AML-193 (cell line): ENCODE measurements around the gene CPA4.

Experiments
- DNase-seq, 2 experiments: peaks; one replicate each; lab custom pipeline; 2025; lab: John Stamatoyannopoulos, UW

CPA4 gene

DNA sequence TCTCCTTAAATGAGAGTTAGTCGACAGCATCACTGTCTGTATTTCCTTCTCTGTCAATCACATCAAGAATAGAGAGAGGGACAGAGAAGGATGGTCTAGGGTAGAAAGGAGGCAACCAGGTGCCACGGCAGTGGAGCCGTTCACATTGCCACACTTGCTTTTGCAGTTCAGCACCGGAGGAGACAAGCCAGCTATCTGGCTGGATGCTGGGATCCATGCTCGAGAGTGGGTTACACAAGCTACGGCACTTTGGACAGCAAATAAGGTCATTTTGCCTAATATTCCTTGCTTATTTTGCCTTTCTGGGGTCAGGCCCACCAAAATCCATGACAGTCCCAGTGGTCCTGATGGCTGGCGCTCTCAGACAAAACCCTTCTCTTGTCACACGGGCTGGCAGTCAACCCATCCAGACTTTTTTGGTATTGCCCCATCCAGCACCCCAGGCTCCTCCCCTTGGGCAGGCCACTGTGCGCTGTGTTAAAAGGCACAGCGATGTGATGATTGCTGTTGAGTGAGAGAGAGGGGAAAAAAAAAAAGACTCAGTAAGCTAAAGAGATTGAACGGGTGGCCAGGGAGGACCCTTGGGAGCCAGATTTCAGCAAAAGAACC, 17.9 kb upstream of the CPA4 start:
- DNase-seq = no peak

DNA sequence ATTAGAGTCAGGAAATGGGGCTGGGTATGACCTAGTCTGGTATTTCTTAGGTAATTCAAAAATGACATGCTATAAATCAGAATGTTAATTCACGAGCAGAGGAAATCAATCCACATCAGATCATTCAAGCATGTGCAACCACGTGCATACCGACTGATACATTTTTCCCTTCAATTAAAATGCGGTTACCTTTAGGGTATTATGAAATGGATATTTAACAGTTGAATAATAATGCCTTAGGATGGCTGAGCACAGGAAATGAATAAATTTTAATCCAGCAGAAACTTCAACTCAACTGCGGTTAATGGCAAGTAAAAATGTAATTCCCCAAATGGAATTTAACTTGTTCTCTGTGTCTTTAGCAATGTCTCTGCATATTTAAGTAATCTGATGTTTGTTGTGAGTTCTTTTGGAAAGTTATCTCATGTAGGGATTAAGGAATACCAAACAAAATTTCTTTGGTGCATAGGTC, 17.1 kb upstream of the CPA4 start:
- no peak for DNase-seq

DNA sequence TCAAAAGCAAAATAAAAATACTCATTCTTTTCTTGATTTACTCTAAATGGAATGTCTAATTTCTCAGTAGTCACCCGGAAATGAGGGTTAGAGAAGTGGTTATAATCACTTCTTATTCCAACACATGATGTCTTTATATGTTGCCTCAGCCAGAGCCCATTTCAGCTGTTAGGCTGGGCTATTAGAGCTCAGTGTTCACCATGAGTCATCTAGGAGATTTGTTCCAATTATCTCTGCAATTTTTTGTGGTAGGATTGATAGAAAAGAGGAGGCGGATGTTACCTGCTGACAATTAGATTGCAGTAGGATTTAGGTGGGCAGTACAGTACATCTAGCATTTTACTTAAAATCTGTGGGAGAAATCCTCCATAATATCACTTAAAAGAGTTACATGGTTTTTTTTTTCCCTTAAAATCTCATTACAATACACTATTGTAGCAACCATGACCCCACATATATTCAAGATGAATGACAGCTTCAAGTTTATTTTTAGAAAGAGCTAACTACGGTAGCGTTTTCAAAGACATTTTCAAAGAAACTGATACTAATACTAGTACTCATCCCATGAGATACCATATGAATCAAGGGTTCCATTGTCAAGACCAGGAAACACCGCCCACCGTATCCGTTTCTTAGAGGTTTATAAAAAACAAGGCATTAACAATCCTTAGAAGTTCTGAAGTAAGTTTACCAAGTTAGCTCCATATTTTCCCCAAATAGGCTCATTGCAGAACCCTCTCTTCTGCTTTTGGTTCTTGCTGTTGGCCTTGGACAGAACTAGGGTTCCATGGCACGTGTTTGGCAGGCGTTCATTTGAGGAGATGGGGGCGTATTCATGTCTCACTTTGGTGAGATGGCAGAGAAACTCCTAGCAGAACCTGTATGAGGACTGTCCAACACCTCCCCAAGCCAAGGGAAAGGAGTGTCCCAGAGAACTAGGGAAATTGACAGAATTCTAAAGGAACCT, 15.9 kb upstream of the CPA4 start:
- no peak for DNase-seq

DNA sequence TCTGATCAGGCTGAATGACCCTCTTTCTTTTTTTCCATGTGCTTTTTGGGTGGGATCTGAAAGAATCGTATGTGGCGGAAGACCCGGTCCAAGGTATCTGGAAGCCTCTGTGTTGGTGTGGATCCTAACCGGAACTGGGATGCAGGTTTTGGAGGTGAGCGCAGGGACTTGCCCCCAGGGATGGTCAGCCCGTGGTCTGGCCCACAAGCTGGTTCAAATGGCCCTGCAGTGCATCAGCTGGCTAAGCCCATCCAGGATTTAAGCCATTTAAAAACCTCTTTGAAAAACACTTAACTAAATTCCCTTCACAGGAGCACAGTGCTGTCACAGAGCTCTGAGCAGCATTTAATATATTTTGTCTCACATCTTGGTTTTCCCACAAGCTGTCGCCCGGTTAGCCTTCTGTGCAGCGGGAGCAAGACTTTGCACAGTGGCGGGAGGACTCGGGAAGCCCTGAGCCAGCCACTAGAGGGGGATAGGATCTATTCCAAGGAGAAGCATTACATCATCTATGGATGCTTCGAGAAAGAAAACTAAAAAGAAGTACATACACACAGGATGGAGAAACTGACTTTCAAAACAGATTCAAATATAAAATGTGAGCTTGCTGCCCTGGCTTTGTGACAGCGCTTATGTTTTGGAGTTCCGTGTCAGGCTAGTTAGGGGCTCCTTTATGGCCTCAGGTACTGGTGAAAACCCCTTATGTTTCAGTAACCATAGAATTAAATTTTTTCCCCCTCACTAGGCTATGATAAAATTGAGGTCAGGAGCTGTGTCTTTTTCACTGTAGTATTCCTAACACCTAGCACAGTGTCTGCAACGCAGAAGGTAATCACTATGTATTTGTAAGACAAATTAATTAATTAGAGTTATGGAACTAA, 15.0 kb upstream of the CPA4 start:
- peak in 1 of 2 experiments; percentile 1 for DNase-seq

DNA sequence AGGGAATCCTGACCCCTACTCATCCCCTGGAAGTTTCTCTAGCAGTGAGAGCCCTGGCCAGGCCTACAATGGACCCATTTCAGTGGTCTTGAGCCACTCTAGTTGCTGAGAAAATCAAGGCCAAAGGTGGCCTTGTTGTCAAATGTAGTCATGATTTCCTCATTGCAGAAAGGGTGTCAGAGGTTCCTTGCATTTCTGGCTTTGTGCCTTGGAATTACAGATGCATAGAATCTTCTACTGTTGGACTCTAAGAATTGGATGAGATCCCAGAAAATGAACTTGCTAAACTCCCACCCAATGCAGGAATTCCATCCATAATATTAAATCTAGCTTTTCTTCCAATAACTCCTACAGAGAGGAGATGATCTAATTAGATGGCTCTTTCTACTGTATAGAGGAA, 14.1 kb upstream of the CPA4 start:
- no peak for DNase-seq

DNA sequence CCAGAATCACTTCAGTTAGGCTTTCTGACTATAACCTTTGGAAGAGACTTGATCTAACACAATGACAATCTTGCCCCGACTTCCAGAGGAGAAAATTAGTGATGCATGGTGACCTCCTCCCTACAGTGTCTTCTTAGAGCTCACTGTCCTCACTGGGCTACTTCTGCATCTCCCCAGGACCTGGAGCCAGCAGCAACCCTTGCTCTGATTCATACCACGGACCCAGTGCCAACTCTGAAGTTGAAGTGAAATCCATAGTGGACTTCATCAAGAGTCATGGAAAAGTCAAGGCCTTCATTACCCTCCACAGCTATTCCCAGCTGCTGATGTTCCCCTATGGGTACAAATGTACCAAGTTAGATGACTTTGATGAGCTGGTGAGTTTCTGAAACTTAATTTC, 13.7 kb upstream of the CPA4 start:
- DNase-seq = no peak

DNA sequence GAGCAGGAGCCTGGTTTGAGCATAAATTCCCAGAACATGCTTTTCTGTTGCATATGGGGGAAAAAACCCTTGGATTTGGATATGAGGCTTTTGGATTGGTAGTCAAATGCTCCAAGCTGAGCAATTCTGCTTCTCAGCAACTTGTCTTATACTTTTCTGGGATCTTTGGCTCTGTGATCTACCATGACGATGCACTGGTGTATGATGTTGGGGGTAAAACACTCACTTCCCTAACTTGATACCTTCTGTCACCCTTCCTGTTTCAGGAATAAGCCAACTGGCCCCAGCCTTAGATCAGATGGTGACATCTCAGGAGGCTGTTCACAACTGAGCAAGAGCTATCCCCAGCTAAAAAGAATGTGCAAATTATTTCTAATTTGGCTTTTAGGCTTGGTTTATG, 13.1 kb upstream of the CPA4 start:
- DNase-seq = no peak

DNA sequence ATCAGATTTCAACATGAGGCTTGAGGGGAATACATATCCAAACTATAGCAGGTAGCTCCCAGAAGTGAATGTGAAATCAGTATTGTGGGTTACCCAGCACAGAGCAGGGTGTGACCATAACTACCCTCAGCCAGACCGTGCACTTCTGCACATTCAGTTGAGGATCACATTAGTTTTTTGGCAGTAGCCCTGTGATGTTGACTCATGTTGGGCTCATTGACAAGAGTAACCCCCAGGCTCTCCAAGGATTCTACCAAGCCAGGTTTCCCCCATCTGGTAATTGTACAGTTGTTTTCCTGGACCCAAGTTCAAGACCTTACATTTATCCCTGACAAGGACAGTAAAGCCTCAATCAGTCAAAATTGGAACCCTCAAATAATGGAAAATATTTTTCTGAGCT, 11.7 kb upstream of the CPA4 start:
- no peak for DNase-seq

DNA sequence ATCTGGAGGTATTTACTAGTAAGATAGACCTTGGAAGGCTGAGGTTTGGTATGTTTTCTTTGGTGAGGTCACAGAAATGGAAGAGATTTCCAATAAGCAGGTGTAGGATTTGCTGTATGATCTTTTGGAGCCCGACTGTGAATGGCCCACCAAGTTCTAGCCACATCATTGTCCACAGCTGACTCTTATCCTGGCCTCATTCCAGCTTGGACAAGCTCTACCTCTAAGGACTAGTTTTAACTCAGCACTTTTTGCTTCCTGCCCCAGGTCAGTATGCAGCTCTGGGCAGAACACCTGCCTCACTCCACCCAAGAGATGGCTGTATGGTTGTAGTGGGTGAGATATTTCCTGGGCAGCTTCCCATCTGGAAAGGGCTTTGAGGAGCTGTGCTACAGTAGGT, 6.1 kb upstream of the CPA4 start:
- no peak for DNase-seq

DNA sequence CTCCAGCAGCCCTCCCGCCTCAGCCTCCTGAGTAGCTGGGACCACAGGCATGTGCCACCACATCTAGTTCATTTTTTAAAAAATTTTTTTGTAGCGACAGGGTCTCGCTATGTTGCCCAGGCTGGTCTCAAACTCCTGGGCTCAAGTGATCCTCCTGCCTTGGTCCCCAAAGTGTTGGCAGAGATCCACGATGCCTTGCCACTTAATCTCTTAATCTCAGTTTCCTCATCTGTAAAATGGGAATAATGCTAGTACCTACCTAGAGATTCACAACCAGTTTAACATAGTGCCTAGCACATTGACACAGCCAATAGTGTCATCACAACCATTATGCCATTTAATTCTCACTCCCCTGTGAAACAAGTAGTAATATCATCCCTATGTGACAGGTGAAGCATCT, 4.8 kb upstream of the CPA4 start:
- no peak for DNase-seq

DNA sequence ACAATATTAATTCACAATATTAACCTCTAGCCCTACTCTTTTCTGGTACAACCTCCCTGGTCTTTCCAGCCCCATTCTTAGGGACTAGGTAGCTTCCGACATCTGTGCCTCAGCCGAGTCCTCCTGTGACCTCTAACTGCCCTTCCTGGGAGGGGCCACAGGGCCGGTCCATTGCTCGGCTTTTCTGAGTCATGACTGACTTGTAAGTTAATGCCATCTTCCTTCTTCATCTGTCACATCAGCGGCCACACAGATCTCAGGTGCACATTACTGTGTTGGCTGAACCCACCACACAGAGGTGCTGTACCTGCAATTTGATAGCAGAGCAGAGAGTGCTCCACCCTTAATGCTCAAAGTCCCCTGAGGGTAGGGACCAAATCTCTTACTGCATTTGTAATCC, 4.1 kb upstream of the CPA4 start:
- no peak for DNase-seq

DNA sequence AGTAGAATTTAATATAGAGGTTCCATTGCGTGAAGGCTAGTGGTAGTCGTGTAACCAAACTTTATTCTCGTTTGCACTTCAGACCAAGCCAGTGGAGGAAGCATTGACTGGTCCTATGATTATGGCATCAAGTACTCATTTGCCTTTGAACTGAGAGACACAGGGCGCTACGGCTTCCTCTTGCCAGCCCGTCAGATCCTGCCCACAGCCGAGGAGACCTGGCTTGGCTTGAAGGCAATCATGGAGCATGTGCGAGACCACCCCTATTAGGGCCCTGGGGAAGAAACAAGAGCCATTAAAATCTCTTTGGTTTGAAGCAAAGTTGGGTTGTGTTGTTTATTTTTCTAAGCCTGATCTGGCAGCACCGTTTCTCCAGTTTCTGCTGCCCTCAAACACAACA, 3.5 kb upstream of the CPA4 start:
- DNase-seq = no peak

DNA sequence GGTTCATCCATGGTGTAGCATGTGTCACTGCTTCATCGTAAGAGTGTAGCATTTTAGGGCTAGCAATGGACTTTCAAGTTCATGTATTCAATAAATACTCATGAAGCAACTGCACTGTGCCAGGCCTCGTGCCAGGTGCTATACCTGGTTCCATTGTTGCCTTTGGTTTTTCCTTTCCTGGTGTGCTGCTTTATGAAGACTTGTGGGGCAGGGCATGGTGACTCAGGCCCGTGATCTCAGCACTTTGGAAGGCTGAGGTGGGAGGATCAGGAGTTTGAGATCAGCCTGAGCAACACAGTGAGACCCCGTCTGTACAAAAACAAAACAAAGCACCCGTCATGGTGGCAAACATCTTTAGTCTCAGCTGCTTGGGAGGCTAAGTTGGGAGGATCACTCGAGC, 2.2 kb upstream of the CPA4 start:
- no peak for DNase-seq

DNA sequence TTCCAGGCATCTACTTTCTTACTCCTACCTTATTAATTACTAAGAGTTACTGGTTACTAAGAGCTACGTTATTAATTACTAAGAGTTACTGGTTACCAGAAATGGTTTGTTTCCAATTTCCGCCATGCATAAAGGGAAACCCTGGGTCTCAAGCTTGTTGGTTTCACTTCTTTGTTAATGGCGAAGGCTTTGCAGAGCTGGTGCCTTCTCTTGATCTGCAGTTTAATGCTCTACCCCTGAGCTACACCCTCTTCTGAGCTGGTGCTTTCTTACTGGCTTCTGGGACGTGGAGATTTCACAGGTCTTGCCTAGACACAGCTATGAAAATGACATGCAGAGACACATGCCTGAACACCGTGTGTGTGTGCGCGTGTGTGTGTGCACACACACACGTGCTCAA, 560 bp downstream of the CPA4 start:
- DNase-seq = no peak

DNA sequence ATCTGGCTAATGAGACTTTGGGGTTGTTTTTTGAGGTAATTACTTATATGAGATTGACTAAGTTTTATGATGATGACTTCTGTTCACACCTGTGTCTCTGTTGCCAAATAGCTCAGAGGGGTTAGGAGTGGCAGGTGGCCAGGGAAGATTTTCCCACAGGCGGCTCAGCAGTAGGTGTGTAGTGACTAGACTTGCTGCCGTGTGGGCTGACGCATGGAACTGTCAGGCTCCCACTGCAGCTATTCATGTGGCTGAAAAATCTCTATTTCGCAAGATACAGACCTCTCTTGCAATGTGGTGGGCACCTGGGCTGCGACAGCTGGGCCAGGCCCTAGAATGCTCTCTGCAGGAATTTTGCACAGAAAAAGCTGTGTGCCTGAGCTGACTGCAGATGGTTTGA, 1.4 kb downstream of the CPA4 start:
- DNase-seq = no peak

DNA sequence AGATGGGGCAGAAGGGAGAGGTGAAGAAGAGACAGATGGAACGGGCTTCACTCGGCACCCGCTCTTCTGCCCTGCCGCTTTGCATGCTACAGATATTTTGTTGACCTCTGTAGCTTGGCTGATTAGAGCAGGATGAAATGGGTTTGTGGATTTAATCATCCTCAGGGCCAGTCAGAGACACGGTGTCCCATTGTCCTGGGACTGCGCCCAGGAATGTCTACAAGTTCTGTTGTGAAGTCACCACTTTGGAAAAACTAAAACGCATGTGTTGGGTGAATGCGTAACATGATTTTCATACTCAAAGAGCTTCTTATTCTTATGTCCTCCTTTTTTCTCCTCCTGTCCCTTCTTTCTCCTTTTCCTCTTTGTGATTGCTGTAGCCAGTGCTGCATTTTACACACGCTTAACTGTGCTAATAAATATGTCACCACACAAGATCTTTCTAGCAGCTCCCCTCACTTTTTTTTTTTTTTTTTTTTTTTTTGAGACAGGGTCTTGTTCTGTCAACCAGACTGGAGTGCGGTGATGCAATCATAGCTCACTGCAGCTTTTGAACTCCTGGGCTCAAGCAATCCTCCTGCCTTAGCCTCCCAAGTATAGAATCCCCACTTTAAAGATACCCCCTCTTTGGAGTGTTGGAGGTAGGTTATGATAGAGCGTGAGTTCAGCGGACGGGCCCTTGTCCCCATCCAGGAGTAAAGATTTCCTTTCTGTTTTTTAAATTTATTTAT, 3.4 kb downstream of the CPA4 start:
- DNase-seq = no peak

DNA sequence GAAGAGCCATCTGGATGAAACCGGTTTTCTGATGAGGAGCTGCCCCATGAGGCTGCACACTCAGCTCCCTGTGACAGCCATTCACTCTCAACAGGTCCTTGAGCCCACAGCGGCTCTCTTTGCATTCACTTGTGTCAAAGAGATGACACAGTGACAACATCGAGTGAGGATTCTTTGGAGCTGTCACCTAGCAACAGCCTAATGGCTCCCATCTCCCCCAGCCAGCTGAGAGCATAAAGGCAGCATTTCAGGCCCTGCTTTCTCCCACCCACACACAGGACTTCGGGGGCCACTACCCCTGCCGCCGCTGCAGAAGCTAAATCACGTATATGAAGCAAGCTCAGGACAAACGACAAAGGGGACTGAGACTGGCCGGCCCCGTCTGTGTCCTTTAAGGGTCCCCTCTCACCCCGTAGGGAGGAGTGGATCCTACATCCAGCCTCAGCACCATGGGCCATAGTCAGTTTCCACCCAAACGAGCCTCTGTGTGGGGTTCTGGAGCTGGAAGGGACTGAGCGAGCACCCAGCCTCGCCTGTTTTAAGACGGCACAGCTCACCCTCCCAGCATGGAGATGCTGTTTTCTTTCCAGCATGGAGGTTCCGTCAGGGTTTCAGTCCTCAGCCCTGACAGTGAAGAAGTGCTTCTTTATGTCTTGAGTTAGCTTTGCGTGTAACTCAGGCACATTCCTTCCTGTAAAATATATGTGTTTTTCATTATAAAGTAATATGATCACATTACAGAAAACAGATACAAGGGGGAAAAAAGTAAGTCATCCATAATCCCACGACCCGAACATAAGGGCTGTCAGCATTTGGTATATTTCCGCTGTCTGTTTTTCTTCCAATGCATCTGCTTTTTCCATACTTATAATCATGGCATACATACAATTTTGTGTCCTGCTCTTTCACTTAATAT, 4.9 kb downstream of the CPA4 start:
- no peak for DNase-seq

DNA sequence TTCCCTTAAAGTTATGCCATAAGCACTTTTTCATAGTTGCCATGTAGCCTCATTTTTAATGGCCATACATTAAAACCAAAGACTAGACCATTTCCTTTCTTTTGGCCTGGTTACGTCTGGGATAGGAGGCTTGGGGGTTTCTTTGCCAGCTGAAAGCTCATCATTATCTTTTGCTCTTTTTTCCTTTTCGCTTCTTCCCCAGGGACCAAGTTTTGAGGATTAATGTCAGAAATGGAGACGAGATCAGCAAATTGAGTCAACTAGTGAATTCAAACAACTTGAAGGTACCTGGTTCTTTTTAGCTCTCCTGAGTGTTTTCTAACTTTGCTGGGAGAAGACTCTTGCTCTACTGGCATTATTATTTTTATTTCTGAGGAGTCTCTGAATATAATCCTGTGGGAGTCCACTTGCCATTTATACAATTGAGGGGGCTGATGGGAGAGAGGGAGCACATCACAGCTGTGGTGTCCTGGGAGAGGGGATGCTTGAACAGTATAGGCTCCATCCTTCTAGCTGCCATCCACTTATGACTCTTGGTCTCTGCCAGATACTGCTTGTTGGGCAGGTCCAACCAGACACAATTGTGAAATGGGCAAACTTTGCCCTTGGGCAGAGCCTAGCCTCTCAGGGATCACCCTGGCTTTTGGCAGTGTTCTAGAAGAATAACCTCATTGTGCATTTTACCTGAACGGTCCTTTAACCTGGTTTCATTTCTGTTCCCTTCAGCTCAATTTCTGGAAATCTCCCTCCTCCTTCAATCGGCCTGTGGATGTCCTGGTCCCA, 5.8 kb downstream of the CPA4 start:
- DNase-seq = no peak

DNA sequence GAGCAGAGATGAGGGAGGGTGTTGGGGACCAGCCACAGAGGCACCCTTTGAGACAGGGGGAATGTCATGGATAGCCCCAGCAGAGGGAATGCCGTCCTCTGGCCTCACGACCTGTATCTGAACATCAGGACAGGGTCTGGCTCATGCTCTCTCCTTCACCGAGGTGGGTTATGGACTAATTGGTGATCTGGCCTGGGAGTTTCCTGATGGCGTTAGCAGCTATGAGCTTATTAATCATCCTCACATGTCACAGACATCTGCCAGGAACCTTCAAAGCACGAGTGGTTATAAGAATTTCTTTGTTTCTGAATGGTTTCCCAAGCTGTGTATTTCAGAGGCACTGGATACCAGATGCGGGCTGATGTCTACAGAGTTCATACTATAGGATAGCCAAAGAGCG, 6.9 kb downstream of the CPA4 start:
- no peak for DNase-seq

DNA sequence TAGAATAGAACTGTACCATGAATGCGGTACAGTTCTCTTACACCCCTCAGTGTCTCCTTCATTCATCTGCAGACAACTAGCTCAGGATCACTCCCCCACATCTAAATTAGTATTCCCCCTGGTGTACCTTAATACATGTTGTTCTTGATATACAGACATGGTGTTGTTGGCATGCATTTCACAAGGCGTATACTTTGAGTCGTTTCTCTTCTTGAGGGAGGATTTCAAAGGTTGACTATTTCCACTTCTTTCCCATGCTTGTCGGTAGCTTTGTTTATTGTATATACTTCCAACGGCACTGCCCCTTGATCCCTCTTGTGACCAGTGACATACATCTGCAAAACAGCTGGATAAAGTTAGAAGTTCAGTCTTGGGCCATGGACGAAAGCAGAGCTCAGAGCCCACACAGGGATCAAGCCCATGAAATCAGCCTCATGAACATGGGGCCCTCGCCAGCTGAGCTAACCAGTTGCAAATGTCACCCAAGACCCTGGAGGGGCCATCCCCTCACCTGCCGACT, 8.6 kb downstream of the CPA4 start:
- no peak for DNase-seq
